Measurements from ENCODE around the gene CTCF. TPM values are rescaled to one million over a fixed set of nuclear protein-coding genes. Genes with fewer than 3 reads are reported as not detected.

The CTCF gene
- total and polyA plus RNA-seq, 2 donors (not counting 3 experiments of a cell fraction or from before 2014, with no cell fraction given): 20.7 to 40.0 TPM

DNA sequence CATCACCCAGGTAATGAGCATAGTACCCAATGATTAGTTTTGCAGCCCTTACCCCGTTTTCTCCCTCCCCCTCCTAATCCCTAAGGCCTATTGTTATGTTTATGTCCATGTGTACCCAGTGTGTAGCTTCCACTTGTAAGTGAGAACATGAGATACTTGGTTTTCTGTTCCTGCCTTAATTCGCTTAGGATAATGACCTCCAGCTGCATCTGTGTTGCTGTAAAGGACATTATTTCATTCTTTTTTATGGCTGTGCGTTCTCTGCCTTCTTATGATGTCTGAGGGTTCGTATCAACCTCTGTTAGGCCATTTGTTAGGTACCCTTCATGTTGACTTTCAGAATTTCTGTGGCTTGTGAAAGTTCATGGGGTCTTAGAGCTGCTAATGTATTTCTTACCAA is 31.0 kb downstream of the CTCF start:
- H3K27ac ChIP-seq (ENCODE audit: insufficient read depth, low read depth, low read length): no peak overlapping the region
- FAIRE-seq: no peak
- BruUV-seq (replicated peaks): no TSS peak
- no peak for TF ChIP-seq EZH2 (IDR thresholded peaks at IDR 0.05; ENCODE audit: borderline replicate concordance, low read depth, low read length, severe bottlenecking)
- no peak for TF ChIP-seq FOS (IDR thresholded peaks at IDR 0.05; ENCODE audit: borderline replicate concordance, insufficient read depth, low read length)
- no peak for TF ChIP-seq JUN (IDR thresholded peaks at IDR 0.05; ENCODE audit: borderline replicate concordance, insufficient read depth, insufficient read length, low read depth)
- TF ChIP-seq, protein P1, sequence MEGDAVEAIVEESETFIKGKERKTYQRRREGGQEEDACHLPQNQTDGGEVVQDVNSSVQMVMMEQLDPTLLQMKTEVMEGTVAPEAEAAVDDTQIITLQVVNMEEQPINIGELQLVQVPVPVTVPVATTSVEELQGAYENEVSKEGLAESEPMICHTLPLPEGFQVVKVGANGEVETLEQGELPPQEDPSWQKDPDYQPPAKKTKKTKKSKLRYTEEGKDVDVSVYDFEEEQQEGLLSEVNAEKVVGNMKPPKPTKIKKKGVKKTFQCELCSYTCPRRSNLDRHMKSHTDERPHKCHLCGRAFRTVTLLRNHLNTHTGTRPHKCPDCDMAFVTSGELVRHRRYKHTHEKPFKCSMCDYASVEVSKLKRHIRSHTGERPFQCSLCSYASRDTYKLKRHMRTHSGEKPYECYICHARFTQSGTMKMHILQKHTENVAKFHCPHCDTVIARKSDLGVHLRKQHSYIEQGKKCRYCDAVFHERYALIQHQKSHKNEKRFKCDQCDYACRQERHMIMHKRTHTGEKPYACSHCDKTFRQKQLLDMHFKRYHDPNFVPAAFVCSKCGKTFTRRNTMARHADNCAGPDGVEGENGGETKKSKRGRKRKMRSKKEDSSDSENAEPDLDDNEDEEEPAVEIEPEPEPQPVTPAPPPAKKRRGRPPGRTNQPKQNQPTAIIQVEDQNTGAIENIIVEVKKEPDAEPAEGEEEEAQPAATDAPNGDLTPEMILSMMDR (IDR thresholded peaks at IDR 0.05; ENCODE audit: extremely low read depth in 1 of 2, insufficient read depth in 1 of 2, low read depth in 1 of 2, low read length in 2 of 2): no peak
- no peak for TF ChIP-seq MYC (IDR thresholded peaks at IDR 0.05; ENCODE audit: low read depth, low read length)
- no peak for TF ChIP-seq POLR2AphosphoS5 (IDR thresholded peaks at IDR 0.05; ENCODE audit: insufficient read depth, low read depth, low read length)
- TF ChIP-seq, protein P2, sequence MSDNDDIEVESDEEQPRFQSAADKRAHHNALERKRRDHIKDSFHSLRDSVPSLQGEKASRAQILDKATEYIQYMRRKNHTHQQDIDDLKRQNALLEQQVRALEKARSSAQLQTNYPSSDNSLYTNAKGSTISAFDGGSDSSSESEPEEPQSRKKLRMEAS (IDR thresholded peaks at IDR 0.05; ENCODE audit: insufficient read depth, insufficient read length): no peak
- no peak for TF ChIP-seq POLR2A (IDR thresholded peaks at IDR 0.05; ENCODE audit: low read depth, low read length)
- TF ChIP-seq GATA2 (IDR thresholded peaks at IDR 0.05; ENCODE audit: insufficient read depth, insufficient read length, low read depth, low read length): no peak
- peaks cover 7% of the 10 kb centered on the region for H3K4me1 ChIP-seq (ENCODE audit: control insufficient read depth, extremely low read depth, insufficient read depth, low read length)
- H3K4me2 ChIP-seq (ENCODE audit: insufficient read depth, low read length): no peak overlapping the region
- no peak for DNase-seq (ENCODE audit: low read depth, low spot score)
- intact Hi-C loops (cut with micrococcal nuclease) (no loop called here), dilution Hi-C loops (cut with MboI; ENCODE audit: extremely low pct_ligation_motif_present, low sequenced_read_pairs) (no loop called here)
- H2AFZ ChIP-seq (ENCODE audit: low read depth, low read length): no peak overlapping the region
- H3K9me3 ChIP-seq (replicated peaks; ENCODE audit: control insufficient read depth, insufficient read depth, low read length): no peaks in the 10 kb centered on the region
- no peaks in the 10 kb centered on the region for H4K20me1 ChIP-seq (replicated peaks; ENCODE audit: control insufficient read depth, extremely low read depth, insufficient read depth, low read length)
- POLR2A ChIA-PET: no interaction called here
- H3K27me3 ChIP-seq (ENCODE audit: control insufficient read depth in 2 of 2, insufficient read depth in 2 of 2, low read length in 2 of 2): no peaks in the 10 kb centered on the region
- CTCF ChIA-PET: interaction anchor here (0.7 to 2.0 kb wide), 6 partner anchors 8 to 46 kb away, joined by 3 to 8 read pairs (median 4); partner anchors contain the start of gene CTCF
- H3K36me3 ChIP-seq (ENCODE audit: control insufficient read depth in 2 of 2, extremely low read depth in 1 of 2, insufficient read depth in 2 of 2, low read length in 2 of 2): no peaks in the 10 kb centered on the region
- H3K4me3 ChIP-seq (replicated peaks in 1 of 3; ENCODE audit: insufficient read depth in 1 of 3, low read depth in 1 of 3, low read length in 3 of 3): no peak overlapping the region
- no peak overlapping the region for H3K9ac ChIP-seq (replicated peaks; ENCODE audit: extremely low read depth, insufficient read depth, low read length)
- peaks cover 60% of the 10 kb centered on the region for H3K79me2 ChIP-seq (ENCODE audit: control insufficient read depth, insufficient read depth, low read length)
- H3K9me1 ChIP-seq (replicated peaks; ENCODE audit: control insufficient read depth, extremely low read depth, insufficient read depth, low read length): no peaks in the 10 kb centered on the region

All from endothelial cell of umbilical vein (primary cell).